ENCODE measurements around the gene ADIG.

ADIG gene

DNA sequence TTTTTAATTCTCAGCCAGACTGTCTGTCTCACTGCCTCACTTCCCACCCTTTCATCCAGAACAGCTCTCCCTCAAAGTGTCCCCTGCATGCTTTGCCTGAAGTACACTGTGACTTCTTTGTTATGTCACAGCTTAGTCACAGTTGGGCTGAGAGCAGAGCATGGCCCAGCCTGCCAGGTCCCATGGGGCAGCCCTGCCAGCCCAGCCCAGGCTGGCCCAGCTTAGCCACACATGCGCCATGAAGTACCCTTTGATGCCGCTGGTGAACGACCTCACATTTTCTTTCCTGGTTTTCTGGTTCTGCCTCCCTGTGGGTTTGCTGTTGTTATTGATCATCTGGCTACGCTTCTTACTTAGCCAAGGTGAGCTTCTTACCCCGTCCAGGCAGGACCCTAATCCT, at the start of gene ADIG:
ADIG (plus strand) TSS at position 185 of the 400 bp plus-strand sequence; CDS start at position 239, 54 bp downstream.
- DNase-seq (ENCODE audit: low spot score), result no peak

DNA sequence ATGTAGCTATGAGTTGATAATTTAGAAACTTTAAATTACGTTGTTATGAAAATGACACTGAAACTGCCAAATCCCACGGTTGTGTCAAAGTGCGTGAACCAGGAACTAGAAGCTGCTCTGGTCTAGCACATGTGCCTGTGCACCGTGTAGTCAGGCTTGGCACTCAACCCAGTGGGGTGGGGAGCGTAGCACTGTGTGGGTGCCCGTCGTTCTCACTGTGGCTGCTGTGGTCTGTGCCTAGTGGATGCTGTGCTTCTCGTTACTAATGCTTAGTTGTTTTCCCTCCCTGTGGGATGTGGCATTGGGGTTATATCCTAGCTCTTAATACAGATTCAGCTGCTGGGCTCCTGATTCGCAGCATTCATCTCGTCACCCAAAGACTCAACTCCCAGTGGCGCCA, 46.2 kb upstream of the ADIG start:
- no peak for DNase-seq (ENCODE audit: low spot score)

DNA sequence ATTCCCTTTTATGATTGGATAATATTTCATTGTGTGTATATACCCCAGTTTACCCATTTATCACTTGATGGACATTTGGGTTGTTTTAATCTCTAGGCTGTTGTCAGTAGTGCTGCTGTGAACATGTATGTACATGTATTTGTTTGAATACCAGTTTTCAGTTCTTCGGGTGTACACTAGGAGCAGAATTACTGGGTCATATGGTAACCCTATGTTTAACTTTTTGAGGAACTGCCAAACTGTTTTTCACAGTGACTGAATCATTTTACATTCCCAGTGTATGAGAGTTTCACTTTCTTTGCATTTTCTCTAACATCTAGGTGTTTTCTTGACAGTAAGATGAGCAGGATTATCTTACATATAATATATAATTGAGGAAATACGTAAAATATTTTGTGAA, 44.7 kb upstream of the ADIG start:
- DNase-seq (ENCODE audit: low spot score), result no peak

DNA sequence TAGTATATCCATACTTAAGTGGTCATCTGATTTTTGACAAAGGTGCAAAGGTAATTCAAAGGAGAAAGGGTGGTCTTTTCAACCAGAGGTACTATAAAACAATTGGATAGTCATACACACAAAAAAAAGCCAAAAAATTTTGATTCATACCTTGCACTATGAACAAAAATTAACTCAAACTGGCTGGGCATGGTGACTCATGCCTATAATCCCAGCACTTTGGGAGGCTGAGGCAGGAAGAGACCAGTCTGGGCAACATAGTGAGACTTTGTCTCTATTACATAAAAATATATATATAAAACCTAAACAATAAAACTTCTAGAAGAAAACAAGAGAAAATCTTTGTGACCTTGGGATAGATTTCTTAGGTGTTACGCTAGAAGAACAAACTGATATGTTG, 43.8 kb upstream of the ADIG start:
- no peak for DNase-seq (ENCODE audit: low spot score)

DNA sequence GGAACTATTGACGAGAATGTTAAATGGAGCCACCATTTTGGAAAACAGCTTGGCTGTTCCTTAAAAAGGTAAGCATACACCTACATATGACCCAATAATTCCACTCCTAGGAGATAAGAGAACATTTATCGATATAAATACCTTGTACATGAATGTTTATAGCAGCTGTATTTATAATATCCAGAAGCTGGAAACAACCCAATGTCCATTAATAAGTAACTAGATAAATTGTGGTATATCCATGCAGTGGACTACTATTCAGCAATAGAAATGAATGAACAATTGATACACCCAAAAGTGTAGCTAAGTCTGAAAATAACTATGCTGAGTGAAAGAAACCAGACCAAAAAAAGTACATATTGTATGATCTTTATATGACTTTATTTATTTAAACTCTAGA, 42.2 kb upstream of the ADIG start:
- DNase-seq (ENCODE audit: low spot score), result no peak

DNA sequence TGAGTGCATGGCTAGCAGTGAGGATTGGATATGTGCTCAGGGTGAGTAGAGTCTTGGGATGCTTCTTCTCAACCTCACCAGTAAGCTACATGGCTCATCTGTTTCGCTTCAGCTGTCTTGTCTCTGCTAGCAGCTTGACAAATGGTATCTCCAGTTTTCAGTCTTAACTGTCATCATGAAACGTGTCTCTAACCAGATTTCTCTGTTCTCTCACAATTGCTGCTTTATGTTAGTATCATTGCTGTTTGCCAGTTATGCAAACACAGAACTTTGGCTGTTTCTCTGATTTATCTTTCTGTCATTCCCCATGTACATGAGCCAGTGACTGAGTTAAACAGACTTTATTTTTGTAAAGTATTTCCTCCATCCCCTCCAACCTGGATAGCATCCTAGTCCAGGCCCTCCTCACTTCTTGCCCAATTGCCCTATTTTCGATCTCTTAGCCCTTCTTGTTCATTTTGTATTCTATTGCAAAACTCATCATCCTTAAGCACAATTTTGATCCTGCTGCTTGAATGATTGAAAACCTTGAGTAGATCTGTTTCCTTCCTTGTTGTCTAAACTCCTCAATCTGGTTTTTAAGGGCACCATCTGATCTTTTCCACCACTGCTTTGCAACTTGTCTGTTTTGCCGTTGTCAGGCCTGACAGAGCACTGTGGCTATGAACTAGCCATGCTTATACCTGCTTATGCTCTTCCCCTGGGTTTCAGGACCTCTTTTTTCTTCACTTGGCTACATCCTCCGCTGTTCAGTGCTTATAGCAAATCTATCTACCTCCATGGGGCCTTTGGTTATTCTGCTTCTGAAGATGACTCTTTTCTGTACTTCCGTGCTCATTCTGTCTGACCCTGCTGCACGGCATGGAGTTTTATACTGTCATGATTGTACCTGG, 37.7 kb upstream of the ADIG start:
- no peak for DNase-seq (ENCODE audit: low spot score)

DNA sequence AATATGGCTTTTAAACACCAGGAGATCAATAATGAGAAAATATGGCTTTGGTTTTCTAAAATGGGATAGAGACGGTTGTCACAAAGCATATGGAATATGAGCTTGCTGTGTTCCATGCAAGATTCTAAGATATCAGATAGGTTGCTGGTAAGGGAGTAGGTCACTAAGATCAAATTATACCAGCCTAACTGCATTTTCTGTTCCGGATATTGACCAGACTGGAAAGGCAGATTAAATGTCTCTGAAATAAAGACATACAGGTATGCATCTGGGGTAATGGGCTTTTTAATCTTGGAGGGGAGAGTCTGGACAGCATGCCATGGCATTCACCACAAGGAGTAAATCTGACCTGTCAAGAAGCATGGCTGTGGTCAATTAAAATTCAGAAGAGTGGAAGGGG, 35.2 kb upstream of the ADIG start:
- no peak for DNase-seq (ENCODE audit: low spot score)

DNA sequence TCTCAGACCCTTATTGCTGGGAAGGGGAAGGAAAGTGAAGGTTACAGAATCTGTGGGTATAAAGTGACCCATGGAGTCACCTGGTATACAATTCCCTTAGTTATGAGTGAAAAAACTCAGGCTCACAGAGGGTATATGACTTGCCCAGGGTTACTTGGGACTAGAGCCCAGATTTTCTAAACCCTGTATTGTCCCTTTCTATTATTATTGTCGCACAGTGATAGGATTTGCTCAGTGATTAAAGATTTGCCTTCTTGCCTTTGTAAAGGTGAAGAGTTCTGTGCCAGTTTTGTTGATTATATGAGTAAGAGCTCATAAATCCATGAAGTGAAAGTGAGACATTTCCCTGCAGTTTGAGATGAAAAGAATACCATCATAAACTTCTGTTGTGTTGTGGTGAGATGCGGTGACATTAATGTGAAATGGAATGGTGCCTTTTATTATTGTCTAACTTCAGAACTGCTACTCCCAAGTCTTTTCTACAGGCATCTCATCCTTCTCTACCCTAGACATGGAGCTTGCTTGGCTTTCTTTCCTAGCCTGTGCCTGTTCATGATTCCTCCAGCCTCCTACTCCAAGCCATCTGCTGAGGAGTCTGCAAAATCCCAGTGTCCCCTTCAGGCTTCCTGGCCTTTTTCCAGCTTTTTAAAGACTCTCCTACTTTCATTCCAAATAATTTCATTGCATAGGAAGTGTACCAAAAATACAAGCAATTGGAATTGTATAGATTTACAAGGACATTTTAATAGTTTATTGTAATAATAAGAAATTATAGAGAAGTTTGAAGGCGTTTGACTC, 33.5 kb upstream of the ADIG start:
- DNase-seq (ENCODE audit: low spot score), result no peak

DNA sequence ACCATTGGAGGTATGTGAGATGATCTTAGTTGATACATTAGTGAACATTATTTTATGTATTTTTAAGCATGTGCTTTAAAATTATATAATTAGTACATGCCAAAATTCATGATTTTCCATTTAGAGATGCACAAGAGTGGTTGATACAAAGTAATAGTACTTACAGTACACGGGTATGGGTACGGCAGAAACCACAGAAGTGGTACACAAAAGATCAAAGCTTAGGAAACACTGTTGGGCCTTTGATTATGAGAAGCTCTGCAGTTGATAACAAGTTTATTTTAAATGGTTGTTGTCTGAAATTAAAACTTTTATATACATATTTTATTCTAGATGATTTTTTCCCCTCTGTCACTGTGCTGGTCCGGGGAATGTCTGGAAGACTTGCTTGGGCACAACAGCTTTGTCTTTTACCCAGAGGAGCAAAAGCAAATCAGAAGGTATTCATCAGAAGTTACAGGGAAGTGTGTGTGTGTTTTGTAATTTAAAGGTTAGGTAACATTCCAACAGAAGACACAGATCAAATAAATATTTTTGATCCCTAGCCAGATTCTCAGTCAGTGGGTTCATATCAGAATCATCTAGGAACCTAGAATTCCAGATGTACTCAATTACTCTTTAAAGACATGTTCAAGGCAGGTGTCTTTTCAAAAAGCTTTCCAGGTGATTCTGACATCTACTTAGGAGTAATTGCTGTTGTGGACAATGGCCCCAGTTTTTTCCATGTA, 32.5 kb upstream of the ADIG start:
- no peak for DNase-seq (ENCODE audit: low spot score)

DNA sequence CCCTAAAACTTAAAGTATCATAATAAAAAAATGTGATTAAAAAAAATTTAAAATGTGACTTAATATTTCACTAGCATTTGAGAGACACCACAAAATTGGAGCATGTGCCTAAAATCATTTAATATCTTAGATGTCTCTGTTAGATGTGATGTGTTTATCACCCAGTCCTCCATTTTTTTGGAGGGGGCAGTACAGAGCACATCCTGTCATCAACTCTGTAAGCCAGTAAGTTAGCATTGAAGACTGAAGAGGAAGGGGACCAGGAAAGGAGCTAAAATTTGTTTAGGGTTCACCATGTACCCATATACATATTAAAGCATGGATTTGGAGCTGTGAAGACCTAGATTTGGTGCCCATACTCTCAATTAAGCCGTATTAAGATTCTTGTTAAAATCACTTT, 30.7 kb upstream of the ADIG start:
- no peak for DNase-seq (ENCODE audit: low spot score)

DNA sequence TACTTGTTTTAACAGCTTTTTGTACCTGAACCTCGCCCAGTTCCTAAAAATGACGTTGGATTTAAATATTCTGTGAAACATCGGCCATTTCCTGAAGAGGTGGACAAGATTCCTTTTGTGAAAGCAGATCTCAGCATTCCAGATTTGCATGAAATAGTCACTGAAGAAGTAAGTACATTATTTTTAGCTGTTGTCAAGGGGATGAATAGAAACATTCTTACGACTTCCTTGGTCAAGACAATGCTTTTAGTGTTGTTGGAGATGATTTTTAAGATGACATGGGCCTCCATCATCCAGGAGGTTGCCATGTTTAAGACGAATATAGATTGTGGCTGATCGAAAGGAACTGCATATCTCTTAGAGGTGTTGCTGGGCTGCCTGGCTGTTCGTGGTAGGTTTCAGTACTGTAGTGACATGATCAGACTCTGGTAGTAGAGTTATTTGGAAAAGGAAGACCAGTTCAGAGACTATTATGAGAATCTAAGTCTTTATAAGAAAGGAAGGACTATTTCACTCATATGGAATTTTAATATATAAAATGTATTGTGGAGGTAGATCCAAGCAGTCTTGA, 29.9 kb upstream of the ADIG start:
- DNase-seq (ENCODE audit: low spot score), result no peak

DNA sequence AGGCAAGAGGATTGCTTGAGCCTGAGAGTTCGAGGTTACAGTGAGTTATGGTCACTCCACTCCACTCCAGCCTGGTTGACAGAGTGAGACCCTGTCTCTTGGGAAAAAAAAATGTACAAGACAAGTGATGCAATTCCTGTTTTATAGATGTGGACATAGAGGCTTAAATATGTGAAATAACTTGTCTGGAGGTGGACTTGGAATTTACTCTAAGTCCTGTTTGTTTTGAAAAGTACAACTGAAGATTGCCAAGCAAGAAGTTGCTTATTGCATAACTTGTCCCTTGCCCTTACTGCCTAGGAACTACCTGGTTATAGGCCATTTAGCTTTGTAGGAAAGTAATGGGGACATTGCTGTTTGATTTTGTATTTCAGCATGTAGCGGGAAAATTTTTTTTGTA, 26.0 kb upstream of the ADIG start:
- DNase-seq (ENCODE audit: low spot score), result no peak

DNA sequence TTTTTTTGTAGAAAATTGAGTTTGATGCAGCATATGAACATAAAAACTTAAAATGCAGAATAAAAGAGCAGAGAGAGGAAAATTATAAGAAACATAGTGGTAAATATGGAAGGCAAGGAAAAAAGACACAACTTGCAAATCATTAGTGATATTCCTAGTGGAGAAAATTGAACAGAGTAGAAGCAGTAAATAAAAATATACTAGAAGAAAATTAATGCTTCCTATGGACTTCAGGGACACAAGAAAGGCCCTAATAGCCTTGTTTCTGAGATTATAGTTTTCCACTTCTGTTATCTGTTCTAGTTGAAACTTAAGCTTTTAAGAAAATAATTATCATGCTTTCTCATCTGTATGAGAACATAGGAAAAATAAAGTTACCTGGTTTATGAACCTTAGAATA, 25.6 kb upstream of the ADIG start:
- DNase-seq (ENCODE audit: low spot score), result no peak

DNA sequence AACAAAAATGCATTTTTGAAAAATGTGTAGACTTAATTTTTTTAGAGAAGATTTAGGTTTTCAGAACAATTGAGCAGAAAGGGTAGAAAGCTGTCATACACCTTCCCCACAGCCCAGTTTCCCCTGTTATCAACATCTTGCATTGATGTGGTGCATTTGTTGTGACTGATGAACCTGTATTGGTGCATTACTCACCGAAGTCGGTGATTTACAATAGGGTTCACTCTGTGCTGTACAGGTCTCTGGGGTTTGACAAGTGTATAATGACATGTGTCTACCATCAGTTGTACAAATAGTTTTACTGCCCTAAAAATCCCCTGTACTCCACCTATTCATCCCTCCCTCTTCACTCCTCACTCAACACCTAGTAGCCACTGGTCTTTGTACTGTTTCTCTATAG, 23.8 kb upstream of the ADIG start:
- DNase-seq (ENCODE audit: low spot score), result no peak

DNA sequence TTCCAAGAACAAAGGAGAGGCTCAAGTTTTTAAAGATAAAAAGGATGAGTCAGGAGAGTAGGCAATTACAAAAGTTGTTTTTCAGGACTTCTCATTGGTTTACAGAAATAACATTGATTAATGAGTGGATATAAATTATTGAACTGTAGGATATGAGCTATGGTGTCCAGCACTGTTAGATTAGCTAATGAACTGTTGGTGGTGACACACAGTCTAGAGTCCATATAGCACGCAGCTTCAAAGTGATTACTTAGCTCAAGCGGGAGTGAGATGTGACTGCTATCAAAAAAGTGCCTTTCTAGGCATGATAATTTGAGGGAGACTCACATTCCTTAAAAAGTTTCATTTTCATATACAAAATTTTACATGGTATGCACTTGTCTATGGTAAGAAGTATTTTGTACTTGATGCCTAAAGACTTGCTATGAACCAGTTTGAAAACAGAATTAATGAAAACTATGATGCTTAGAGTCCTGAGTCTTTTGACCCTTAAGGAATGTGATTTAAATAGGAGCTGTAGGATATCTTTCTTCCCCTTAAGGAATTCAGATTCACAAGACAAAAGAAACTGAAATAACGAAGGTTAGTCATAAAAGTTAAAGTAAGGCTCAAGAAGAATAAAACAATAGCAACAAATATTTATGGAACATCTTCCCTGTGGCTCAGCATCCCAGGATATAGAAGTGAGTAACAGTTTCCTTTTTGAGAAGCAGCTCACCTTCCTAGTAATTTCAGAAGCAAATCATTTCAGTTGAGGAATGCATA, 22.2 kb upstream of the ADIG start:
- DNase-seq (ENCODE audit: low spot score), result no peak

DNA sequence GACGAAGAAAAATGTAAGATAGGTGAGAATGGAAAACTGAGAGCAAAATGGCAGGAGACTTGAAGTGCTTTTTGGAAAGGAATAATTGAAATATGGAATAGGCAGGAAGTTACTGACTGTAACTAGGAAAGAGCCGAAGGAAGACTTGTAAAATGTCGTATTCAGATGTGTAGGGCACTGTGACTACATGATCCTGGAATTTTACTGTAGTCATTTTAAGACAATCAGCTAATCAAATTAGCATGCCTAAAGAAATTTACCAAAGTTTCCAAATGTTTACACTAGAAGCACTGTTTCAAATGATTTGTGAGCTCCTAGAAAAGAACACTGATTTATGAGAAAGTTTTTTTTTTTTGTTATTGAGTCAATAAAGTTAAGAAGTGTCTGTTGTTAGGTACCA, 21.2 kb upstream of the ADIG start:
- no peak for DNase-seq (ENCODE audit: low spot score)

DNA sequence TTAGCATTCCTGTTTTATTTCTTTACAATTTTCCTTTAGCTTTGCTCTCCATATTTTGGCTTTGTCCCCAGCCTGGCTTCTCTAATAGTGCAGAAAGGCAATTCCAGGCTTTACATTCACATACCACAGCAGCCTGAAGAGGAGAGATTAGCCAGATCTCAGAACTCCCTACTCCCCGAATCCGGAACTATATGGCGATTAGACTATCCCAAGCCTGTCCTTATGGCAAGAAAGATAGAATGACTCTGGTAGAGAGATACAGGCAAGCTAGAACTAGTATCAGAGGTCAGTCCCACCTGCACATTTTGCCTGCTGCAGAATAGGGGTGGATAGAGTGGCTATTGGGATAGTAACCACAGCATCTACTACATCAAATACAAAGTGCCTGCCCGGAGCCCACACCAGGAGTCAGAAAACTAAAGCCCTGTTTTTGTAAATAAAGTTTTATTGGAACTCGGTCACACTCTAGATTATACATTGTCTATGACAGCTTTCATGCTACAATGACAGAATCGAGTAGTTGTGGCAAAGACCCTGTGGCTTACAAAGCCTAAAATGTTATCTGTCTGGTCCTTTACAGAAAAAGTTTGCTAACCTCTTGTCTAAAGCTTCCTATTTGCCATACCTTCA, 17.1 kb upstream of the ADIG start:
- no peak for DNase-seq (ENCODE audit: low spot score)

DNA sequence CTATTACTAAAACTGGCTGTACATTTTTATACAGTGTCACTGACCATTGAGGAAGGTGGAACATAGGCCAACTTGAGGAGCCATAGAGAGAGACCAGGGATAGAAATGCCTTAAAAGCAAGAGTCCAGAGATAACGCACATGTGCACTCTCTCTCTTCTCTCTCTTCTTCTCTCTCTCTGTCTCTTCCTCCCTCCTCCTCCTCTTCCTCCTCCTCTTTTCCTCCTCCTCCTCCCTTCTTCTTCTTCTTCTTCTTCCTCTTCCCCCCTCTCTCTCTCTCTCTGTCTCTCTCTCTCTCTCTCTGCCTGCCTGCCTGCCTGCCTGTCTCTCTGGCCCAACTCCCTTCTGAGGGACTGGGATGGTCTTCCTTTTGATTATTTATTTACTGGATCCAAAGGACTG, 16.3 kb upstream of the ADIG start:
- DNase-seq (ENCODE audit: low spot score), result no peak

DNA sequence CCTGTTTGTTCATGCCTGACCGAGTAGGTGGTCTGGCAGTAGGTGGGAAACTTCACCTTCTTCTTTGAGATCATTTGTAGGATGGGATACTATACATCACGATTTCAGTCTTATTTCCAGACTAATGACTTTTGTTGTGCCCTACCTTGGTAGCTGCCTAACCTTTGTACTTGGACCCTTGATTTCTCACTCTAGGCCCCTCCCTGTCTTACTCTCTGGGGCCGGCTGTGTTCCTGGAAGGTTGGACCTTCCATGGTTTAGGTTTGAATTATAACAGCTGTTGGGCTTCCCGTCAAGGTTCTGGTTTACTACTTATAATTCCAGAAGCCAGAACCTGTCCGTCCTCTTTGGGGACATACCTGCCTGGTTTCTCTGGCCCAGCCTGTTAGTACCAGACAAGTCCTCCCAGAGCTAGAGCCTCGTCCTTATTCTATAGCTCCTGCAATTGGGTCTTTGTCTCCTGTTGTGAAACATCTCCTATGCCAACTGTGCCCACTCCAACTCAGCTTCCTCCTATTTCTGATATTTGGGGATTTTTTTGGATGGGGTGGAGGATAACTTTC, 14.9 kb upstream of the ADIG start:
- no peak for DNase-seq (ENCODE audit: low spot score)

DNA sequence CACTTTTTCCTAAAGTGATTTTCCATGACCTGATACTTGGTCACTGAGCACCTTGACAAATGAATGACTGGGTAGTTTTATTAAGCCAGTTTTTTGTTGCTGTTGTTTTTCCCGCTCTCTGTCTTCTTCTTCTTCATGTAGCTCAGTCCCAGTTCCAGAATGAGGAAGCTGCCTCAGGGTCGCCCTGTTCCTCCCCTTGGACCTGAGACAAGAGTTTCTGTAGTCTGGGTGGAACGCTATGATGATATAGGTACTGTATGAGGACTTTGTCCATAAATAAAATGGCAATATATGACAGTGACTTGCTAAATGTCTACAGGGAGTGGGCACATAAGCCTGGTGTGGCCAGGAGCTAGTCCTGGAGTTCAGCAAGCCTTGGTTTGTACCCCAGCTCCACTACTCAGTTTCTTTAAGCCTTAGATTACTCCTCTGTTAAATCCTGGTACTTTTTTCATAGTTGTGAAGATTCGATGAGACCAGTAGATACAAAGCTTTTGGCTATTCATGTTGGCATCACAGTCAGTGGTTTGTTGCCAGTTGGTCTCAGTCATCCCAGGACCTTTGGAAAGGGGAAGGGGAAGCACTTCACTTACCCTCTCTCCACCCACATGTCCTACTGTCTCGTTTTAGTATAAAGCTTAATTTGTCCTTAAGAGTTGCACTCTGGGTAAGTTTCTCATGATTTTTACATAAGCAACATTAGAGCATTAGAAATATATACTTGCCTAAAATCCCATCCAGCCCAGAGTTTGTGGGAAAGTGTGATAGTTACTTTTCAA, 11.1 kb upstream of the ADIG start:
- DNase-seq (ENCODE audit: low spot score), result no peak
